ENCODE results near the gene GAGE12C.
"Not testable (repeated sequence)": the region's sequence is repeated elsewhere in the genome, so short reads cannot be mapped to it uniquely, and the experiment has no call there.

Gene GAGE12C

GRCh38 chrX:49579649-49580048 is 47.7 kb downstream of the GAGE12C start, which contains the start of gene GAGE12H:
GAGE12H (plus strand) TSS chrX:49579949; CDS start chrX:49581104, 1,155 bp downstream.
- not testable (repeated sequence) for TF ChIP-seq TAF1 (IDR thresholded peaks at IDR 0.05; ENCODE audit: borderline replicate concordance, insufficient read depth, low read length); SIN3A (IDR thresholded peaks at IDR 0.05; ENCODE audit: borderline replicate concordance, insufficient read depth, low read length); REST (IDR thresholded peaks at IDR 0.05; ENCODE audit: insufficient read depth in 1 of 2, low read depth in 2 of 2, low read length in 2 of 2)
